HUDEP-2 (cell line): ENCODE results near the gene SENP7.
"Not testable (repeated sequence)": the region's sequence is repeated elsewhere in the genome, so short reads cannot be mapped to it uniquely, and the experiment has no call there.

Experiments used
- DNase-seq, 76 experiments: peaks; one replicate each; lab custom pipeline; 2025; ENCODE audit not compliant: unreplicated experiment in 76 of 76; lab: John Stamatoyannopoulos, UW

The SENP7 gene

GRCh38 chr3:101377209-101377608 lies 135.8 kb downstream of the SENP7 start:
- DNase-seq = no peak

- no peak for DNase-seq
These were observed 137.4 kb downstream of the SENP7 start for GRCh38 chr3:101375586-101375985.

- no peak for DNase-seq
These were observed 150.6 kb downstream of the SENP7 start for GRCh38 chr3:101362406-101362805.

GRCh38 chr3:101351829-101352228 lies 161.2 kb downstream of the SENP7 start:
- no peak for DNase-seq

GRCh38 chr3:101340591-101340990 lies 172.4 kb downstream of the SENP7 start:
- no peak for DNase-seq

GRCh38 chr3:101333883-101334282 lies 179.1 kb downstream of the SENP7 start:
- no peak for DNase-seq

- no peak for DNase-seq
These were observed 183.9 kb downstream of the SENP7 start for GRCh38 chr3:101329016-101329673.

GRCh38 chr3:101325393-101326134 lies 187.4 kb downstream of the SENP7 start:
- DNase-seq = peak in 67 of 76 experiments; percentile 2 to 90 (median 52)

- DNase-seq = no peak
These were observed 192.5 kb downstream of the SENP7 start, which contains the start of gene IMPG2 for GRCh38 chr3:101320475-101320874. TSS of gene IMPG2 (minus strand) at chr3:101320575. CDS start at chr3:101320372, 203 bp downstream.

GRCh38 chr3:101319531-101319930 lies 193.5 kb downstream of the SENP7 start:
- no peak for DNase-seq

- no peak for DNase-seq
These were observed 200.5 kb downstream of the SENP7 start for GRCh38 chr3:101312545-101312944.

- DNase-seq = no peak
These were observed 201.3 kb downstream of the SENP7 start for GRCh38 chr3:101311676-101312075.

- no peak for DNase-seq
These were observed 202.0 kb downstream of the SENP7 start for GRCh38 chr3:101310978-101311375.

GRCh38 chr3:101308147-101308772 lies 204.8 kb downstream of the SENP7 start:
- not testable (repeated sequence) for DNase-seq

GRCh38 chr3:101303836-101304235 lies 209.2 kb downstream of the SENP7 start:
- no peak for DNase-seq

- DNase-seq = no peak
These were observed 209.8 kb downstream of the SENP7 start for GRCh38 chr3:101303089-101303731.

- DNase-seq = no peak
These were observed 212.9 kb downstream of the SENP7 start for GRCh38 chr3:101300073-101300472.

- no peak for DNase-seq
These were observed 221.0 kb downstream of the SENP7 start for GRCh38 chr3:101292027-101292426.

GRCh38 chr3:101288294-101288693 lies 224.7 kb downstream of the SENP7 start:
- DNase-seq = no peak

GRCh38 chr3:101284757-101285156 lies 228.3 kb downstream of the SENP7 start:
- no peak for DNase-seq

- DNase-seq = no peak
These were observed 231.4 kb downstream of the SENP7 start for GRCh38 chr3:101281521-101282030.
